Left forelimb (tissue), 1 donor: ENCODE results near the gene PYCR2.

Source experiments
- DNase-seq: peaks from one replicate; pipeline ENCODE4 v3.0.0-alpha.2; 2018; ENCODE audit warnings: low spot score

Gene PYCR2

GRCh38 chr1:225919906-225920305 lies 4.1 kb downstream of the PYCR2 start:
- no peak for DNase-seq

GRCh38 chr1:225918280-225918679 lies 5.8 kb downstream of the PYCR2 start:
- no peak for DNase-seq

GRCh38 chr1:225917536-225917935 lies 6.5 kb downstream of the PYCR2 start:
- no peak for DNase-seq

- no peak for DNase-seq
Observed at GRCh38 chr1:225917101-225917500, 6.9 kb downstream of the PYCR2 start.

GRCh38 chr1:225915538-225915991 lies 8.5 kb downstream of the PYCR2 start:
- no peak for DNase-seq

- no peak for DNase-seq
Observed at GRCh38 chr1:225914947-225915346, 9.1 kb downstream of the PYCR2 start.

GRCh38 chr1:225914391-225914790 lies 9.7 kb downstream of the PYCR2 start:
- no peak for DNase-seq

GRCh38 chr1:225911191-225912130 lies 12.6 kb downstream of the PYCR2 start:
- DNase-seq, result peak; percentile 82

- no peak for DNase-seq
Observed at GRCh38 chr1:225909477-225909876, 14.6 kb downstream of the PYCR2 start.

GRCh38 chr1:225908773-225909172 lies 15.3 kb downstream of the PYCR2 start:
- no peak for DNase-seq

GRCh38 chr1:225908013-225908640 lies 15.9 kb downstream of the PYCR2 start:
- no peak for DNase-seq

GRCh38 chr1:225907341-225907740 lies 16.7 kb downstream of the PYCR2 start:
- no peak for DNase-seq

- no peak for DNase-seq
Observed at GRCh38 chr1:225906467-225906866, 17.6 kb downstream of the PYCR2 start.

GRCh38 chr1:225903623-225904022 lies 20.4 kb downstream of the PYCR2 start:
- no peak for DNase-seq

- DNase-seq, result no peak
Observed at GRCh38 chr1:225899044-225899925, 24.8 kb downstream of the PYCR2 start.

- no peak for DNase-seq
Observed at GRCh38 chr1:225897595-225898514, 26.2 kb downstream of the PYCR2 start.

GRCh38 chr1:225896937-225897549 lies 27.0 kb downstream of the PYCR2 start:
- DNase-seq, result no peak

- no peak for DNase-seq
Observed at GRCh38 chr1:225896494-225896893, 27.6 kb downstream of the PYCR2 start.

GRCh38 chr1:225892307-225892706 lies 31.7 kb downstream of the PYCR2 start:
- no peak for DNase-seq

- DNase-seq, result no peak
Observed at GRCh38 chr1:225891229-225891972, 32.6 kb downstream of the PYCR2 start.
